Measurements from ENCODE around the gene PLPP3.

The PLPP3 gene

DNA sequence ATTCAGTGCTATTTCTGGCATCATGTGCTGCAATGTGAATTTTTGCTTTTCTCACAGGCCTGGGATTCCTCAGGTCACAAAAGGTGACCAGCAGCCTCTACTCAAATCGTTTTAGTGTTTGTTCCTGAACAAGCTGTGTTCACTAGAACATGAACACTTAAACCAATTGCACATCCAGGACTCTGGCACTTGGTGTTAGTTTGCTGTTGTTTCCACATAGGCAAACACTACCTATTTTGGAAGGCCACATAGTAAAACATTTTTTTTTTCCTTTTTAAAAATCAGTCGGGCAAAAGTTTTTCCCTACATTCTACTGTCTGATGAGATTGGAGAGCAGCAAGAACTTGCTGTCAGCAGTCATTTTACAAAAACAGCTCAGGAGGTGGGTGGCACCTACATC lies 83.2 kb downstream of the PLPP3 start:
- Histone ChIP-seq H3K4me1 (ENCODE audit: control insufficient read depth, insufficient read depth, low read length) (peaks cover 15% of the 10 kb centered on the region; the same call in 1 of the 2 replicates), H3K36me3 (ENCODE audit: control insufficient read depth, insufficient read depth, low read length) (peaks cover 65% of the 10 kb centered on the region), H3K9ac (ENCODE audit: low read depth, low read length) (no peak overlapping the region), H3K4me3 (ENCODE audit: low read depth, low read length) (no peak overlapping the region), H3K9me3 (ENCODE audit: control insufficient read depth, insufficient read depth, low read length) (no peaks in the 10 kb centered on the region), H3K27me3 (ENCODE audit: control insufficient read depth, insufficient read depth, low read length) (no peaks in the 10 kb centered on the region), H3K27ac (ENCODE audit: low read depth, low read length) (no peak overlapping the region)

DNA sequence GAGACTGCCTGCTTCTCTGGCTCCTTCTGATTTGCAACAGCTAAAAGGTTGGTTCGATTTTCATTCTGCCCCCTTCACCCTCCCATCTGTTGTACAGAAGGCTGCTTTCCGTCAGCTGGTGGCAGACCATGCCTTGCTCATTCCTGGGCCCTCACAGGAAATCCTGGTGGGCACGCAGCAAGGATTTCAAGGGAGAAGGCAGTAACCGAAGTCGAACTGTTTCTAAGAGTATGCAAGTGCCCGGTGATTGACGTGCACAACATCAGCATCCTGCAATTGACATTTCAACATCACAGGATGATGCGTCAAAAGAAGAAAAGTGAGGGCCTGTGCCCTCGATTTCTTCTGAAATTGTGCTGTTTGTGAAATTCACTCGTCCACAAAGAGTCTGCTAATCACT lies 83.8 kb downstream of the PLPP3 start:
- Histone ChIP-seq H3K9me3 (ENCODE audit: control insufficient read depth, insufficient read depth, low read length) (no peaks in the 10 kb centered on the region), H3K4me1 (ENCODE audit: control insufficient read depth, insufficient read depth, low read length) (peaks cover 15% of the 10 kb centered on the region; the same call in 1 of the 2 replicates), H3K36me3 (ENCODE audit: control insufficient read depth, insufficient read depth, low read length) (peaks cover 64% of the 10 kb centered on the region), H3K27ac (ENCODE audit: low read depth, low read length) (no peak overlapping the region), H3K4me3 (ENCODE audit: low read depth, low read length) (no peak overlapping the region), H3K9ac (ENCODE audit: low read depth, low read length) (no peak overlapping the region), H3K27me3 (ENCODE audit: control insufficient read depth, insufficient read depth, low read length) (no peaks in the 10 kb centered on the region)

DNA sequence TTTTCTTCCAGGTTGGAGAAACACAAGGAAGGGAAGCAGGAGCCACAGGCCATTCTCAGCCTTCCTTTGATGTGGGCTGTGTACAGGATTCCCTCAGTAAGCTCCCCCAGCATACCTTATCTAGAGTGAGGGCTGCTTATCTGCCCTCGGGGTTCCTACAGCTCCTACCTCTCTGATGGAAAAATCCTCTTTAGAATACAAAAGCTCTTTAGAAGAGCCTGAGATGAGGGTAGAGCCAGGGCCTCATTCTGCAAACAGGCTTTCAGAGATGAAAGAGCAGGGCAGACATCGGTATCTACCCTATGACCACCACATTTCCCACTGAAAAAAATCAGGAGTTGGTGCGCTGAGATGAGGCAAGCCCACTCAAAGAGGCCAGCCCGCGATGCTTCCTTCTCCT lies 85.1 kb downstream of the PLPP3 start:
- Histone ChIP-seq H3K27ac (ENCODE audit: low read depth, low read length) (peak overlapping the region; percentile 59), H3K4me1 (ENCODE audit: control insufficient read depth, insufficient read depth, low read length) (peaks cover 15% of the 10 kb centered on the region; the same call in 1 of the 2 replicates), H3K9ac (ENCODE audit: low read depth, low read length) (no peak overlapping the region), H3K36me3 (ENCODE audit: control insufficient read depth, insufficient read depth, low read length) (peaks cover 52% of the 10 kb centered on the region), H3K9me3 (ENCODE audit: control insufficient read depth, insufficient read depth, low read length) (no peaks in the 10 kb centered on the region), H3K27me3 (ENCODE audit: control insufficient read depth, insufficient read depth, low read length) (no peaks in the 10 kb centered on the region), H3K4me3 (ENCODE audit: low read depth, low read length) (no peak overlapping the region)

DNA sequence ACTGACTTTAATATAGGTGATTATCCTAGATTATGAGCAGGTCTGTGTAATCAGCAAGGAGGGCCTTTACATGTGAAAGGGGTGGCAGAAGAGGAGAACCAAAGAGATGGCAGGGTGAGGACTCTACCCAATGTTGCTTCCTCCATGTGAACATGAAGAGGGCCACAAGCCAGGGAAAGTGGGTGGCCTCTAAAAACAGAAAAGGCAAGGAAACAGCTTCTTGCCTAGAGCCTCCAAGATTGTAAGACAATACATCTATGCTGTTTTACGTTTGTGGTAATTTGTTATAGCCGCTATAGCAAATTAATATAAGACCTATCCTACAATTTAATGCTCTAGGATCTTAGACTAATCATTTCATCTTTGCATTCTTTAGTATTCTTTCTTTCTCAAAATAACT lies 85.5 kb downstream of the PLPP3 start:
- H3K4me3 ChIP-seq (ENCODE audit: low read depth, low read length): no peak overlapping the region
- no peaks in the 10 kb centered on the region for H3K27me3 ChIP-seq (ENCODE audit: control insufficient read depth, insufficient read depth, low read length)
- H3K9ac ChIP-seq (ENCODE audit: low read depth, low read length): no peak overlapping the region
- H3K4me1 ChIP-seq (ENCODE audit: control insufficient read depth, insufficient read depth, low read length): peaks cover 15% of the 10 kb centered on the region; the same call in 1 of the 2 replicates
- H3K27ac ChIP-seq (ENCODE audit: low read depth, low read length): peak overlapping the region; percentile 59
- no peaks in the 10 kb centered on the region for H3K9me3 ChIP-seq (ENCODE audit: control insufficient read depth, insufficient read depth, low read length)
- peaks cover 52% of the 10 kb centered on the region for H3K36me3 ChIP-seq (ENCODE audit: control insufficient read depth, insufficient read depth, low read length)

DNA sequence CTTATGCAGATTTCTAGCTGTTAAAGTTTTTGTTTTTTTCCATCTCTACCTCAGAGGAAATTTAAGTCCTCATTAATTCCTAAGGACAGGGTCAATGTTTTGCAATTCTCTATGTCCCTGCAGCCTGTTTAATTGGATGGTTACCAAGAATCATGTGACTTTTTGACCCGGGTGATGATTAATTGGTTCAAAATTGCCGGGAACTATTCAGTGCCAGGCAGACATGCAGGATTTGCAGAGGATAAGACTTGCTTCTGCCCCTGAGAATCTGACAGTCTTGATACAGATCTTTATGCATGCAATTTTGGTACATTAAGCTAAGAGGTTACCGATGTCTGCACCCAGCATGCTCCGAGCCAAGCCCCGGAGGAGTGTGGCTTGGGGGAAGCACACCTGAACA lies 87.9 kb downstream of the PLPP3 start:
- H3K9me3 ChIP-seq (ENCODE audit: control insufficient read depth, insufficient read depth, low read length): no peaks in the 10 kb centered on the region
- H3K27me3 ChIP-seq (ENCODE audit: control insufficient read depth, insufficient read depth, low read length): no peaks in the 10 kb centered on the region
- no peak overlapping the region for H3K27ac ChIP-seq (ENCODE audit: low read depth, low read length)
- H3K9ac ChIP-seq (ENCODE audit: low read depth, low read length): no peak overlapping the region
- peaks cover 33% of the 10 kb centered on the region for H3K36me3 ChIP-seq (ENCODE audit: control insufficient read depth, insufficient read depth, low read length)
- H3K4me3 ChIP-seq (ENCODE audit: low read depth, low read length): no peak overlapping the region
- H3K4me1 ChIP-seq (ENCODE audit: control insufficient read depth, insufficient read depth, low read length): peaks cover 15% of the 10 kb centered on the region; the same call in 1 of the 2 replicates

DNA sequence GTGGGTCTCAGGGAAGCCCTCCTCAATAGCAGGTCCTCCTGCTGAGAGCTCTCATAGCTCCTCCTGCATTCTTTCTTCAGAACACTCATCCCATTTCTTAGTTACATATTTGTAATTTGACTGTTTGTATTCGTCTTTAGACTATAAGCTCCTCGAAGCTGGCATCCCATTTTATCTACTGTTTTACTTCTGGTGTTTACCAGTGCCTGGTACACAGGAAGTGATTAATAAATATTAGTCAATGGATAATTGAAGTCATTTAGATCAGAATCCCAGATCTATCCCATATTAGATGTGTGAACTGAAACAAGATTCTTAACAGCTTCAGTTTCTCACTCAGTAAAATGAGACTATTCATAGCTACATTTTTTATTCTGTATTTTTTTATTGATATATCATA lies 88.7 kb downstream of the PLPP3 start:
- Histone ChIP-seq H3K4me1 (ENCODE audit: control insufficient read depth, insufficient read depth, low read length) (peaks cover 14% of the 10 kb centered on the region; the same call in 1 of the 2 replicates), H3K27me3 (ENCODE audit: control insufficient read depth, insufficient read depth, low read length) (no peaks in the 10 kb centered on the region), H3K9me3 (ENCODE audit: control insufficient read depth, insufficient read depth, low read length) (no peaks in the 10 kb centered on the region), H3K36me3 (ENCODE audit: control insufficient read depth, insufficient read depth, low read length) (peaks cover 25% of the 10 kb centered on the region), H3K9ac (ENCODE audit: low read depth, low read length) (no peak overlapping the region), H3K27ac (ENCODE audit: low read depth, low read length) (no peak overlapping the region), H3K4me3 (ENCODE audit: low read depth, low read length) (no peak overlapping the region)

DNA sequence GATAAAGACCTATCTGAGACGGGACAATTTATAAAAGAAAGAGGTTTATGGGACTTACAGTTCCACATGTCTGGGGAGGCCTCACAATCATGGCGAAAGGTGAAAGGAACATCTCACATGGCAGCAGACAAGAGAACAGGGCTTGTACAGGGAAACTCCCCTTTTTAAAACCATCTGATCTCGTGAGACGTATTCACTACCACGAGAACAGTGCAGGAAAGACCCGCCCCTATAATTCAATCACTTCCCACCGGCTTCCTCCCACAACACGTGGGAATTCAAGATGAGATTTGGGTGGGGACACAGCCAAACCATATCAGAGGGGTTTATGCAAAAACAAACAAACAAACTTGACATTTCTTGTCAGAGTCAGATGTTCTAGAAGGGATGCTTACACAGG lies 89.7 kb downstream of the PLPP3 start:
- H3K4me3 ChIP-seq (ENCODE audit: low read depth, low read length): no peak overlapping the region
- no peaks in the 10 kb centered on the region for H3K27me3 ChIP-seq (ENCODE audit: control insufficient read depth, insufficient read depth, low read length)
- no peak overlapping the region for H3K9ac ChIP-seq (ENCODE audit: low read depth, low read length)
- peaks cover 16% of the 10 kb centered on the region for H3K36me3 ChIP-seq (ENCODE audit: control insufficient read depth, insufficient read depth, low read length)
- H3K4me1 ChIP-seq (ENCODE audit: control insufficient read depth, insufficient read depth, low read length): peaks cover 8% of the 10 kb centered on the region; the same call in 1 of the 2 replicates
- no peak overlapping the region for H3K27ac ChIP-seq (ENCODE audit: low read depth, low read length)
- no peaks in the 10 kb centered on the region for H3K9me3 ChIP-seq (ENCODE audit: control insufficient read depth, insufficient read depth, low read length)

DNA sequence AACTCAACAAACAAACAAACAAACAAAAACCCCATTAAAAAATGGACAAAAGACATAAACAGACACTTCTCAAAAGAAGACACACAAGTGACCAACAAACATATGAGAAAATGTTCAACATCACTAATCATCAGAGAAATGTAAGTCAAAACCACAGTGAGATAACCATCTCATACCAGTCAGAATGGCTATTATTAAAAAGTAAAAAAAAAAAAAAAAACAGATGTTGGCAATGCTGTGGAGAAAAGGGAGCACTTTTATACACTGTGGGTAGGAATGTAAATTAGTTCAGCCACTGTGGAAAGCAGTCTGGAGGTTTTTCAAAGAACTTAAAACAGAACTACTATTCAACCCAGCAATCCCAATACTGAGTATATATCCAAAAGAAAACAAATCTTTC lies 94.7 kb downstream of the PLPP3 start:
- no peak overlapping the region for H3K4me3 ChIP-seq (ENCODE audit: low read depth, low read length)
- H3K9ac ChIP-seq (ENCODE audit: low read depth, low read length): no peak overlapping the region
- H3K27ac ChIP-seq (ENCODE audit: low read depth, low read length): no peak overlapping the region
- H3K36me3 ChIP-seq (ENCODE audit: control insufficient read depth, insufficient read depth, low read length): no peaks in the 10 kb centered on the region
- H3K9me3 ChIP-seq (ENCODE audit: control insufficient read depth, insufficient read depth, low read length): no peaks in the 10 kb centered on the region
- no peaks in the 10 kb centered on the region for H3K27me3 ChIP-seq (ENCODE audit: control insufficient read depth, insufficient read depth, low read length)
- no peaks in the 10 kb centered on the region for H3K4me1 ChIP-seq (ENCODE audit: control insufficient read depth, insufficient read depth, low read length)

DNA sequence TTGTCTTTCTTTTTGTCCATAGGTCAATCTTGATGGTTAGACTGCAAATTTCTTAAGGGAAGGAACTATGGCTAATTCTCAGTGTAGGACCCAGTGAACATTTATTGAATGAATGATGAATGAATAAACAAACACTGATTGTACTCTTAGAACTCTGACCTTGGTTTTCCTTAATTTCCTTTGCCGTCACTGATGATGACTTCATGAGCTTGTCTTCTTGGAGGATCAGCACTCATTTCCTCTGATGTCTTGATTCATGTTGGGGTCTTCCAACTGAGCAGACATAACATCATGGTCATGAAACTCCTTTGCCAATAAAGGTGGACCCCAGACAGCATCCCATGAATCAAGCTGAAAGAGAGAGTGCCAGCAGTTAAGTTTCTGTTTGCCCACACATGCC lies 96.3 kb downstream of the PLPP3 start:
- H3K9ac ChIP-seq (ENCODE audit: low read depth, low read length): no peak overlapping the region
- H3K27me3 ChIP-seq (ENCODE audit: control insufficient read depth, insufficient read depth, low read length): no peaks in the 10 kb centered on the region
- H3K27ac ChIP-seq (ENCODE audit: low read depth, low read length): no peak overlapping the region
- H3K9me3 ChIP-seq (ENCODE audit: control insufficient read depth, insufficient read depth, low read length): no peaks in the 10 kb centered on the region
- H3K36me3 ChIP-seq (ENCODE audit: control insufficient read depth, insufficient read depth, low read length): no peaks in the 10 kb centered on the region
- H3K4me1 ChIP-seq (ENCODE audit: control insufficient read depth, insufficient read depth, low read length): no peaks in the 10 kb centered on the region
- no peak overlapping the region for H3K4me3 ChIP-seq (ENCODE audit: low read depth, low read length)

DNA sequence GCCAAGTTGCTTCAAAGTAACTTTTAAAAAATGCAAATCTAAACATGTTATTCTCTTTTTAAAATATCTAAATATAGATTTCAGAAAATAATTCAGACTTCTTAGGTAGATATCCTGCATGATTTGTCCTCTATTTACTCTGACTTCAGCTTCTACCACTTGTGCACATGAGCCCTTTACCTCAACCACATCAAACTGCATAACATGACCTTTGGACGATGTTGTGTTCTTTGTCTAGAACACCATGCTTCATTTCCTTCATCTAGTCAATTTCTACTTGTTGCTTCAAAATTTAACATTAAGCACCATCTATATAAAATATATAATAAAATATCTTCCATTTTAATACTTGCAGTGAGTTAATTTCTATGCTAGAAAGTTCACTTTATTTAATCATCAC lies 96.9 kb downstream of the PLPP3 start:
- Histone ChIP-seq H3K36me3 (ENCODE audit: control insufficient read depth, insufficient read depth, low read length) (no peaks in the 10 kb centered on the region), H3K4me3 (ENCODE audit: low read depth, low read length) (no peak overlapping the region), H3K27me3 (ENCODE audit: control insufficient read depth, insufficient read depth, low read length) (no peaks in the 10 kb centered on the region), H3K27ac (ENCODE audit: low read depth, low read length) (no peak overlapping the region), H3K4me1 (ENCODE audit: control insufficient read depth, insufficient read depth, low read length) (no peaks in the 10 kb centered on the region), H3K9me3 (ENCODE audit: control insufficient read depth, insufficient read depth, low read length) (no peaks in the 10 kb centered on the region), H3K9ac (ENCODE audit: low read depth, low read length) (no peak overlapping the region)

DNA sequence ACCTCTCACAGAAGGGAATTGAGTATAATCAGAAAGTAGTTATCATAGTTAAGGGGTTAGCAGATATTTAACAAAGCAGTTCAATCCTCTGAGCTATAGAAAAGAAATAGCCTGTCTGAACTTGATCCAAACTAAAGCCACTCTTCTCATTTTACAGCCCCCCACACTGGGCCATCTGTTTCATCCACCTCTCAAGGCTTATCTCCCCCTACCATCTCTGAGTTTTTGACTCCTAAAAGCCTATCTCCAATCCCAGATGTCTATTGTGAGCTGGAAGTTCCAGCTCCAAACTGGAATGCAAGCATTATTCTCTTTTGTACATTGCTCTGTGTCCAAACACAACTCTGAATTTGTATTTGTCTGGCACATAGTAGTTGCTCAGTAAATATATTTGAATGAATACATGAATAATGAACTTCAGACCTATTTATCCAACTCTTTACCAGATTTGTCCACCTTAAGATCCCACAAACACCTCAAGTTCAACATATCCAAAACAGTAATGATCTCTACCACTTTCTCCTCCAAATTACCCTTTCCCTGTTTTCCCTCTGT lies 98.1 kb downstream of the PLPP3 start:
- no peaks in the 10 kb centered on the region for H3K9me3 ChIP-seq (ENCODE audit: control insufficient read depth, insufficient read depth, low read length)
- H3K27ac ChIP-seq (ENCODE audit: low read depth, low read length): no peak overlapping the region
- H3K4me1 ChIP-seq (ENCODE audit: control insufficient read depth, insufficient read depth, low read length): peaks cover 5% of the 10 kb centered on the region
- no peaks in the 10 kb centered on the region for H3K27me3 ChIP-seq (ENCODE audit: control insufficient read depth, insufficient read depth, low read length)
- no peaks in the 10 kb centered on the region for H3K36me3 ChIP-seq (ENCODE audit: control insufficient read depth, insufficient read depth, low read length)
- no peak overlapping the region for H3K9ac ChIP-seq (ENCODE audit: low read depth, low read length)
- no peak overlapping the region for H3K4me3 ChIP-seq (ENCODE audit: low read depth, low read length)
